GM12878 (cell line): ENCODE results near the gene ZBTB44. TPM values are rescaled to one million over a fixed set of nuclear protein-coding genes. Genes with fewer than 3 reads are reported as not detected.

Source experiments
- ATAC-seq: fragments of 200-7000 bp; cut with Tn5 transposase; 3 replicates; pipeline ENCODE4 v1.9.1; 2020; ENCODE audit warnings: mild to moderate bottlenecking, moderate library complexity
- BruUV-seq: library from RNA; stranded (reverse); fragments of 400-500 nt; replicated peaks from 2 replicates; lab custom pipeline; 2021; lab: Mats Ljungman, UMichigan
- CTCF ChIA-PET: fragments of 300-600 bp; sonication (Branson Sonifier 250); formaldehyde crosslinking; extraction: SDS; loops from one replicate; lab custom pipeline; 2021; ENCODE audit warnings: inconsistent platforms; lab: Yijun Ruan, JAX
- POLR2A ChIA-PET: fragments of 350-600 bp; formaldehyde crosslinking; extraction: SDS; loops from one replicate; lab custom pipeline; 2021; ENCODE audit warnings: inconsistent platforms; lab: Charles Lee
- RAD21 ChIA-PET: fragments of 300-600 bp; sonication (Branson Sonifier 250); formaldehyde crosslinking; loops from one replicate; lab custom pipeline; 2023; ENCODE audit warnings: antibody characterized with exemption; ENCODE audit not compliant: unreplicated experiment; lab: Charles Lee
- SMC1A ChIA-PET: fragments of 300-600 bp; sonication (Branson Sonifier 250); formaldehyde crosslinking; loops from one replicate; lab custom pipeline; 2023; ENCODE audit not compliant: unreplicated experiment, uncharacterized antibody; lab: Charles Lee
- DNase-seq: peaks from one replicate; pipeline ENCODE4 v3.0.0-alpha.2; 2011; ENCODE audit warnings: low read depth, low spot score
- FAIRE-seq: peaks from 3 replicates; lab custom pipeline; 2011; peaks lifted over from hg19 to GRCh38; lab: Jason Lieb, UNC
- H2AFZ ChIP-seq: 2 replicates; pipeline ENCODE4 v1.6.0; 2011; ENCODE audit warnings: low read depth, low read length, control low read depth; ENCODE audit not compliant: control insufficient read depth
- H3K27ac ChIP-seq: 2 replicates; pipeline ENCODE4 v1.5.1; 2011; ENCODE audit warnings: control low read depth; ENCODE audit not compliant: control insufficient read depth, insufficient read depth
- H3K27me3 ChIP-seq, 2 experiments: replicated peaks in 1 of 2; 2 replicates each; pipeline versions ENCODE4 v1.6.0 to v1.6.1; 2011; ENCODE audit warnings: low read length in 1 of 2; ENCODE audit not compliant: control insufficient read depth in 2 of 2, insufficient read depth in 2 of 2
- H3K36me3 ChIP-seq, 2 experiments: 2 replicates each; pipeline ENCODE4 v1.5.1; 2011; ENCODE audit warnings: low read length in 1 of 2; ENCODE audit not compliant: control insufficient read depth in 2 of 2, insufficient read depth in 2 of 2
- H3K4me1 ChIP-seq: 2 replicates; pipeline ENCODE4 v1.6.1; 2011; ENCODE audit warnings: mild to moderate bottlenecking, low read length, moderate library complexity, mixed read lengths; ENCODE audit not compliant: control insufficient read depth, insufficient read depth
- H3K4me2 ChIP-seq: 2 replicates; pipeline ENCODE4 v1.6.0; 2011; ENCODE audit warnings: control low read depth; ENCODE audit not compliant: control insufficient read depth, insufficient read depth
- H3K4me3 ChIP-seq: fragments of 200-600 bp; sonication (generic); 2 replicates; pipeline ENCODE4 v1.5.1; 2016
- H3K79me2 ChIP-seq: 2 replicates; pipeline ENCODE4 v1.6.0; 2011; ENCODE audit warnings: low read length; ENCODE audit not compliant: control insufficient read depth, insufficient read depth
- H3K9ac ChIP-seq: 2 replicates; pipeline ENCODE4 v1.8.0; 2011; ENCODE audit warnings: low read length, control low read depth, mixed read lengths; ENCODE audit not compliant: control insufficient read depth, insufficient read depth
- H3K9me3 ChIP-seq: replicated peaks from 3 replicates; pipeline ENCODE4 v1.5.1; 2011; ENCODE audit warnings: mild to moderate bottlenecking, low read length; ENCODE audit not compliant: control insufficient read depth, insufficient read depth
- H4K20me1 ChIP-seq: 2 replicates; pipeline ENCODE4 v1.6.0; 2011; ENCODE audit not compliant: control insufficient read depth, insufficient read depth
- ASH2L ChIP-seq: fragments of 300-600, 200-600 bp; sonication (generic); IDR thresholded peaks from 2 replicates; pipeline ENCODE4 v1.6.1; 2017; ENCODE audit warnings: low read depth, mild to moderate bottlenecking, borderline replicate concordance
- HDAC6 ChIP-seq: fragments of 200-600 bp; sonication (generic); IDR thresholded peaks from one replicate; pipeline ENCODE4 v1.8.0; 2017; ENCODE audit warnings: antibody characterized with exemption; ENCODE audit not compliant: unreplicated experiment
- MAX ChIP-seq: IDR thresholded peaks from 2 replicates; pipeline ENCODE4 v1.6.1; 2012; ENCODE audit warnings: low read depth, low read length, improper control_type of control experiment
- POLR2AphosphoS2 ChIP-seq: IDR thresholded peaks from 2 replicates; pipeline ENCODE4 v1.6.1; 2011; ENCODE audit warnings: low read depth, mild to moderate bottlenecking, low read length, improper control_type of control experiment, moderate library complexity
- SMARCA5 ChIP-seq: fragments of 450-650 bp; IDR thresholded peaks from 2 replicates; pipeline ENCODE4 v1.6.1; 2017; ENCODE audit warnings: mild to moderate bottlenecking
- ZBTB40 ChIP-seq: fragments of 450-650 bp; IDR thresholded peaks from 2 replicates; pipeline ENCODE4 v1.6.1; 2016; ENCODE audit warnings: mild to moderate bottlenecking, moderate library complexity, borderline replicate concordance
- WGBS: methylation state at CpG from one replicate; pipeline ENCODE4 v1.1.6; 2016; ENCODE audit warnings: low lambda C conversion rate; ENCODE audit not compliant: insufficient replicate concordance, insufficient coverage; ENCODE audit errors: missing lambda C conversion rate; 5-methylcytosine and 5-hydroxymethylcytosine counted together
- in situ Hi-C: fragments of 300-500 bp; cut with MboI; formaldehyde crosslinking; loops from 9 replicates; pipeline ENCODE4 v1.14.3; 2018; ENCODE audit warnings: mixed read lengths
- intact Hi-C: fragments of 100-400 bp; cut with micrococcal nuclease; formaldehyde crosslinking; loops from one replicate; pipeline ENCODE4 v1.14.2; 2022; ENCODE audit not compliant: unreplicated experiment
- polyA plus RNA-seq, 11 experiments: library from polyadenylated mRNA; depleted of rRNA in 4 of 11; unstranded in 6 of 11; stranded (reverse) in 5 of 11; fragments of >200 nt; fragmentation: Nextera tagmentation in 4 of 11; fragmentation: Illumina TruSeq in 1 of 11; extraction: Ambion mirVana in 4 of 11; extraction: Trizol in 1 of 11; gene quantifications; 1 replicate in 1 of 11; 2 replicates in 10 of 11; pipeline versions ENCODE4 v1.2.1 to v1.2.3, GENCODE V29; 2011 to 2016; ENCODE audit warnings: inconsistent platforms in 2 of 11, missing spikeins in 2 of 11, low read depth in 1 of 11
- total RNA-seq, 4 experiments: library from RNA; depleted of rRNA in 3 of 4; stranded (reverse); fragments of >200 nt in 3 of 4; fragmentation: Illumina TruSeq in 1 of 4; extraction: Trizol in 1 of 4; gene quantifications; 2 replicates each; pipeline versions ENCODE4 v1.2.1 to v1.2.3, GENCODE V29; 2013 to 2021
- TF ChIP-seq, protein P1 (sequence below): fragments of 450-650 bp; IDR thresholded peaks from 2 replicates; pipeline ENCODE4 v1.6.1; 2016; ENCODE audit warnings: mild to moderate bottlenecking

ZBTB44 gene
- total and polyA plus RNA-seq, 10 of the 15 experiments (the other 5 are each of a cell fraction or from before 2014, with no cell fraction given), result 2.8 to 38.2 (median 12.2) TPM

- H3K36me3 ChIP-seq, result no peaks in the 10 kb centered on the region
- no peak overlapping the region for H3K9ac ChIP-seq
- WGBS, result 67% methylated on average over 3 of the region's 3 CpGs
- no peak overlapping the region for H3K4me2 ChIP-seq
- ChIA-PET POLR2A (interaction anchor here (0.7 kb wide), 1 partner anchor 159 kb away, joined by 6 read pairs; no protein-coding TSS in a partner anchor), CTCF (interaction anchor here (0.6 to 2.4 kb wide), 3 partner anchors 12 to 126 kb away, joined by 3 to 6 read pairs (median 3); no protein-coding TSS in a partner anchor), RAD21 (no interaction called here), SMC1A (interaction anchor here (0.7 kb wide), 1 partner anchor 38 kb away, joined by 3 read pairs; no protein-coding TSS in a partner anchor)
- ATAC-seq, result no peak
- H2AFZ ChIP-seq, result no peak overlapping the region
- in situ Hi-C loops, result no loop called here
- no peaks in the 10 kb centered on the region; a peak in 1 of 4 replicates for H3K27me3 ChIP-seq
- no peak for DNase-seq
- no peaks in the 10 kb centered on the region for H4K20me1 ChIP-seq
- H3K79me2 ChIP-seq, result no peaks in the 10 kb centered on the region
- no peak for FAIRE-seq
- H3K4me3 ChIP-seq, result no peak overlapping the region
- peaks cover 3% of the 10 kb centered on the region; the same call in 1 of the 3 replicates for H3K9me3 ChIP-seq
- no peaks in the 10 kb centered on the region for H3K4me1 ChIP-seq
- H3K27ac ChIP-seq, result no peak overlapping the region
- no TSS peak for BruUV-seq
- TF ChIP-seq MAX (no peak), POLR2AphosphoS2 (no peak), ASH2L (no peak)
- intact Hi-C loops, result no loop called here
These were observed 23.9 kb upstream of the ZBTB44 start for GRCh38 chr11:130338667-130339066.

- Histone ChIP-seq H3K4me1 (no peaks in the 10 kb centered on the region), H3K27me3 (no peaks in the 10 kb centered on the region; a peak in 1 of 4 replicates), H4K20me1 (no peaks in the 10 kb centered on the region), H2AFZ (no peak overlapping the region), H3K4me2 (no peak overlapping the region), H3K79me2 (no peaks in the 10 kb centered on the region), H3K4me3 (no peak overlapping the region), H3K9me3 (peaks cover 3% of the 10 kb centered on the region; the same call in 1 of the 3 replicates), H3K9ac (no peak overlapping the region), H3K27ac (no peak overlapping the region), H3K36me3 (no peaks in the 10 kb centered on the region)
- DNase-seq, result no peak
- 65% methylated on average over 32 of the region's 36 CpGs for WGBS
- ChIA-PET SMC1A (no interaction called here), POLR2A (no interaction called here), RAD21 (no interaction called here), CTCF (no interaction called here)
- no peak for FAIRE-seq
- BruUV-seq, result no TSS peak
- in situ Hi-C loops (no loop called here), intact Hi-C loops (no loop called here)
- no peak for ATAC-seq
- TF ChIP-seq ZBTB40, result no peak
- no peak for TF ChIP-seq HDAC6
- no peak for TF ChIP-seq SMARCA5
- TF ChIP-seq, protein P1, sequence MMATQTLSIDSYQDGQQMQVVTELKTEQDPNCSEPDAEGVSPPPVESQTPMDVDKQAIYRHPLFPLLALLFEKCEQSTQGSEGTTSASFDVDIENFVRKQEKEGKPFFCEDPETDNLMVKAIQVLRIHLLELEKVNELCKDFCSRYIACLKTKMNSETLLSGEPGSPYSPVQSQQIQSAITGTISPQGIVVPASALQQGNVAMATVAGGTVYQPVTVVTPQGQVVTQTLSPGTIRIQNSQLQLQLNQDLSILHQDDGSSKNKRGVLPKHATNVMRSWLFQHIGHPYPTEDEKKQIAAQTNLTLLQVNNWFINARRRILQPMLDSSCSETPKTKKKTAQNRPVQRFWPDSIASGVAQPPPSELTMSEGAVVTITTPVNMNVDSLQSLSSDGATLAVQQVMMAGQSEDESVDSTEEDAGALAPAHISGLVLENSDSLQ, result no peak
These were observed 22.8 kb upstream of the ZBTB44 start for GRCh38 chr11:130337281-130338089.
